GM19395 (cell line): ENCODE data around the gene MAPKAPK2.

ENCODE experiments used
- ATAC-seq: cut with Tn5 transposase; IDR thresholded peaks from one replicate; pipeline ENCODE4 v1.9.1; 2021; ENCODE audit warnings: mild to moderate bottlenecking, moderate library complexity; ENCODE audit not compliant: unreplicated experiment

MAPKAPK2 gene

GRCh38 chr1:206700445-206701036 is 15.8 kb downstream of the MAPKAPK2 start:
- ATAC-seq, result no peak

DNA sequence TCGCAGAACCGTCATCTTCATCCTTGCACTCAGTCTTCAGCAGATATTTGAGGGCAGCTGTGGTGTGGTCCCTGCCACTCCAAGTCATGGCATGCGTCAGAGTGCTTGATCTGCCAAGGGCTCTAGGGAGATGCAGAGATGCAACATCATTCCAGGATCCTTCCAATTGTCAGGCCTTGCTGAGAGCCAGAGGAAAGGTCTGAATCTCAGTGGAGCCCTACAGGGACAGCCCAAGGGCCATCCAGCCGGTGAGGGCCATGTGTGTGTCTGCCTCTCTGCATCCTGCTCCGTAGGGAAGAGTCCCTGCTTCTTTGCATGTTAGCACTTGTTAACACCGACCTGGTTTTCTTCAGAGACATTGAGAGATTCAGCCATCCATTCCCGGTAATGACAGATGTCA is 17.6 kb downstream of the MAPKAPK2 start:
- ATAC-seq, result no peak

DNA sequence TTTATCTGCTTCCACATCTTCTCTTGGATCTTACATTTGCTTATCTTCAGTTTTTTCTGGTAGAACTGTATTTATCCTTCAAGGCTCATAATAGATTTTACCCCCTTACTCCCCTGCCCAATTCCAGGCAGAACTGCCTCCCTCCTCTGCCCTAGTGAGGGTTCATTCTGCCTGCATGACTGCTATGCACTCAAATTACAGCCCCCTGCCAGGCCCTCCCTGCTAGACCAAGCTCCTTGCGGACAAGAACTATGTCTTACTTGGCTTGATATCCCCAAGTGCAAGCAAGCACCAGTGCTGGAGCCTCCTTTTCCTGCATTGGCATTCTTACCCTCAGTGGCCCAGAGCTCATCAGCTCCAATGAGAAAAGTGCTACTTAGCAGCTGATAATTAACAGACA is 18.1 kb downstream of the MAPKAPK2 start:
- no peak for ATAC-seq

- peak; percentile 61 for ATAC-seq
Measured at GRCh38 chr1:206703661-206704060, 19.0 kb downstream of the MAPKAPK2 start.

DNA sequence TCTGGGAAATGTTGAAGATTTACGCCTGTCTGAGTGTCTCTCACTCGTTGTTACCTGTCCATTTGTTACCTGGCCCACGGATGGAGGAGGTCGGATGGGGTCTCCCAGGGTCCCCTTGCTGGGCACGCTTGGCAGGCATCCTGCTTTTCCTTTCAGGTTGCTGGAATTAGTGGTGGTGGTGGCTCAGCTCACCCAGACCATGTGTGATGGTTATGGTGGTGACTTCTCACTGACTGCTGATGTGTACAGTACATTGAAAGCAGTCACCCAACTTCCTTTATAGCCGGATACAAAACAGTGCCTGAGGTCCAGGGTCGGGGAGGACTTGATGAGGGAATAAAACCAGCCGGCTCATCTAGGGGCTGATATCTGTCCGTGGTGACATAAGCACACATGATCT is 19.5 kb downstream of the MAPKAPK2 start:
- no peak for ATAC-seq

GRCh38 chr1:206705191-206705590 is 20.5 kb downstream of the MAPKAPK2 start:
- ATAC-seq, result no peak

DNA sequence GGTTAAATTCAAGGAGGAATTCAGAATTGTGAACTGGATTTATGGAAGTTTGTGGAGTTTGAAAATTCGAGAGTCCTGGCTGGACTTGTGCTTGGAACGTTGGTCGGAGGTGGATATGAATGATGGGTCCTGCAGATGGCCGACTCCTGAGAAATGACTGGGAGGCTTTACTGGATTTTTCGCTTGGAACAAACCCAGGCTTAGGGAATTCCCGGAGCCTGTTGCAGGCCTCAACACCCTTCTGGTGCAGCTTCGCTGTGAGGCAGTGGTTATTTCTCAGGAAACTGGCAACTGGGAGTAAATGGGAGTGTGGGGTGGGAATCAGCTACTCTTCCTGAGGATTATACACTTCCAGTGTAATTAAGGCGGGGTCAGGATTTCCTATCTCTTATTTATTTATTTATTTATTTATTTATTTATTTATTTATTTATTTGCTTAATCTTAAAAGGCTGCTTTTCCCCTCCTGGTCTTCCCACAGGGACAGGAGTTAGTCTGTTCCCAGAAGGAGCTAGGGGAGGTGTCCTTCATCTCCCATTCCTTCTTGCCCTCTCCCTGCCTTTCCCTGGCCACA is 21.1 kb downstream of the MAPKAPK2 start:
- no peak for ATAC-seq

DNA sequence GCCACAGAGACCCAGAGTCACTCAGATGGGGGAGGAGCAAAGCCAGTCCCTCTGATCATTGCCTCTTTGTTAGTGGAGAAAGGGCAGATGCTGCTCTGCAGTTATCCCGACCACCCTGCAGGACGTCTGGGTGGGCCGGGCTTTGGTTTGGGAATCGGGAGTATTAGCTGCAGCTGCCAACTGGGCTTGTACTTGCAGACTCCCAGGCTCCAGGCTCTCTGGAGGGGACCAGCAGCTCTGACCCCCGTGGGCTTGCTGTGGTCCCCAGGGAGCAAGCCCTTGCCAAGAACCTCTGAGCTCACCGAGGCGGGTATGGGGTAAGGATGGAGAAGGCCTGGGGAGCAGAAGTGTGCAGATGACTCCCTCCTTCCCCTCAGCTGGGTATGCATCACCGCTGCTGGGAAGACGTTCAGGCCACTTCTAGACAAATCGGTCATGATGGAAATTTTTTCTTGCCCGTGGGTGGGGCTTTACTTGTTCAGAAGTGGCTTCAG is 21.6 kb downstream of the MAPKAPK2 start:
- no peak for ATAC-seq

DNA sequence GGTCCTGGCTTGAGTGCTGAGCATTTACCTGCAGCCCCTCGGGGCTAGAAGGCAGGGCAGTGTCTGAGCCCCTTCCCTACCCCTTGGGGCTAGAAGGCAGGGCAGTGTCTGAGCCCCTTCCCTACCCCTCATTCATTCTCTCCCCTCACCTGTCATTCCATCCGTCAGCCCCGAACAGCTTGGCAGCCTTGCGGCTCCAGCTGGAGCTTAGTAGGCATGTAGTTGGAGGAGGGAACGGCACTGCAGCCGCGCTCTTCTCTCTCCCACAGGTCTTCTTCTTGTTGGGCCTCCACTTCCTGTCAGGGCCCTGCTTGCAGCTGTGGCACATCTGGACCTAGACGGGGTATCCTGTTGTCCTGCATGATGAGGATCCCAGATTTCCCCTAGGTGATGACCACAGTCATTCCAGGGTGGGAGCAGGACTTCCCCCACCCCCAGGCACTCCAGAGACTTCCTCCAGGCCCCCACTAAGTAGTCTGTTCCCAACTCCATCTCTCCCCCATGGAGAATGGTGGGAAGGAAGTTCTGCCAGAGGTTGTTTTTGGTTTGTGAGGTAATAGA is 22.2 kb downstream of the MAPKAPK2 start:
- no peak for ATAC-seq

DNA sequence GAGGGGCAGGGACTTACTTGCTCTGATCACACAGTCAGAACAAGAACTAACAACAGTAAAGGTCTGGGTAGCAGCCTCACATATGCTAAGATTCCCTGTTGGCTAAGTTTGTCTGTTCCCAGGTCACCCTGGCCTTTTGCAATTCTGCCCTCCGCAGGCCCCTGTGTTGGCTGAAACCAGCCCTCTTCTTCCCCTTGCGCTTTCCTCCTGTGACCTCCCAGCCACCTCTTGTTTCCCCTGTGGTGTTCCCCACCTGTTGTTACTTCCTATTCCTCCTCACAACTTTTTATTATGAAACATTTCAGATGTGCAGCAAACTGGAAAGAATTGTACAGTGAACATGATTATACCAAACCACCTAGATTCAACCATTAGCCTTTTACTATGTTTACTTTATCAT is 23.4 kb downstream of the MAPKAPK2 start:
- ATAC-seq, result peak; percentile 68

GRCh38 chr1:206708882-206709281 is 24.2 kb downstream of the MAPKAPK2 start:
- no peak for ATAC-seq

DNA sequence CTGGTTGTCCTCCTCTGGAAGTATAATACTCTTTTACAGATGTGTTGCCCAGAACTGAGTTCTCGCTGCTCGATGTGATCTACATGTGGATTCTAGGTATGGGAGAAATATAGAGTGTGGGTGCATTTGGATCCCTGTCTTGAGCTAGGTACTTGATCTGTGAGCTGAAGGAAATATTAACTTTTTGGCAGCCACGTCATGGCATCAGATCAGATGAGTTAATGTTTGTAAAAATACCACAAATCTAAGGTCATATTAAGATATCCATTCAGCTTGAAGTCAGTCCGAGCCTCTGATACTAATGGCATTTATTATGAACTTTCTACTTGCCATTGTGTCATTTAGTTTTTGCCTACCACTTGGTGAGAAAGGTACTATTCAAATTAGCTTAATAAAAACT is 24.6 kb downstream of the MAPKAPK2 start:
- ATAC-seq, result no peak

DNA sequence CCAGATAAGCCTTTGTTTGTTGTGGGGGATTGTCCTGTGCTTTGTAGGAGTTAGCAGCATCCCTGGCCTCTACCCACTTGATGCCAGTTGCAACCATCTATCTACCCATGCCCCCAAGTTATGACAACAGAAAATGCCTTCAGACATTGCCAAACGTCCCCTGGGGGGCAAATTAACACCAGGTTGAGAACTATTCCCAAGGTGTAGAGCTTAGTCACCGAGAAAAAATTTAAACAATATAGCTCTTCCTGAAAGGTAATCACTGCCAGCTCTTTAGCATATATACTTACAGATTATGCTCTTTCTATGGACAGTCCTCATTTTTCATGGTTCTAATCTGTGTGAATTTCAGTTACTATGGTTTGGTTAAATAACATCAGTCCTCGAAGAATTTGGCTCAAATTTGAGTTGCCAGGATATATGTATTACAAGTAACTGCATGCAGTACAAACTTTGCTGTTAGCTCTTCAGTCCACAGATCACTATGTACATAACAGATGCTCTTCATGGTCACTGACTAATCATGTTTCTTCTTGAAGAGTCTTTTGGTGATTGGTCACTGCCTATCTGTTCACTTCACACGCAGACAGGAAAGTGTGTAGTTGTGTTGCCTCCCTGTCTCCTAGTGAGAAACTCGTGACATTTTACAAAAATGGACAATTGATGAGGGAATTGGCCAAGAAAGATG is 25.2 kb downstream of the MAPKAPK2 start:
- no peak for ATAC-seq

- no peak for ATAC-seq
Measured at GRCh38 chr1:206710460-206710823, 25.7 kb downstream of the MAPKAPK2 start.

DNA sequence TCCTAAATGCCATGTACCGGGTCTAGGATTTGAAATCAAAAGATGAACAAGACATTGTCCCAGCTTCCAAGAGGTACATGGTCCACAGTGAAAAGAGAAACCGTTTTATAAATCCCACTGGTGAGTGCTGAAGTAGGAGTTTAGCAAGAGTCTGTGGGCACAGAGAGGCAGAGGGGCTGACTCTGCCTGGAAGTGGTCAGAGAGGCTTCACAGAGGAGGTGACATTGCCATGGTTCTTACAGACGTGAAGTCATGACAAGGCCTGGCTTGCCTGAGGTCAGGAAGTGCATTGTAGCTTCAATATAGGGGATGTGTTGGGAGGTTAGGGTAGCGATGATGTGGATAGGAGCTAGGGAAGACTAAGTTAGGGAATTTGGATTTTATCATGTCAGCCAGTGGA is 28.4 kb downstream of the MAPKAPK2 start:
- ATAC-seq, result no peak

GRCh38 chr1:206713910-206714312 is 29.2 kb downstream of the MAPKAPK2 start:
- ATAC-seq, result no peak

GRCh38 chr1:206714331-206715058 is 29.8 kb downstream of the MAPKAPK2 start:
- ATAC-seq, result no peak

DNA sequence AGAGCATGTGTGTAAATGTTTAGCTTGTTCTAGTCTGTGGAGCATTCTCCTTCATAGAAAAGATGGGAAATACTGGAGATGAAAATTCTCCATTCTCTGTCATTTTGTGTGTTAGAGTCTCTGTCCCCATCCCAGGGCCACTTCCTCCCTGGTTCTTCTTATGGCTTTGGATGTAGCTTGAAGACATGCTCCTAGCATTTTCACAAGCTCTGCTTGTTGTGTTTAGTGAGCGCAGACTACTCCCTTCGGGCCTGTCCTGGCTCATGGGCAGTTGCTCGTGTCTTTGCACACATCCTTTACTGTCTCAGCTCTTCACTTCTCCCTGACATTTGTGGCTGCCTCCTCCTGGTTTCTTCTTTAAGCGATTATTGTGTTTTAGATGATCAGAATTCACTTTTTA is 30.4 kb downstream of the MAPKAPK2 start:
- ATAC-seq, result no peak

DNA sequence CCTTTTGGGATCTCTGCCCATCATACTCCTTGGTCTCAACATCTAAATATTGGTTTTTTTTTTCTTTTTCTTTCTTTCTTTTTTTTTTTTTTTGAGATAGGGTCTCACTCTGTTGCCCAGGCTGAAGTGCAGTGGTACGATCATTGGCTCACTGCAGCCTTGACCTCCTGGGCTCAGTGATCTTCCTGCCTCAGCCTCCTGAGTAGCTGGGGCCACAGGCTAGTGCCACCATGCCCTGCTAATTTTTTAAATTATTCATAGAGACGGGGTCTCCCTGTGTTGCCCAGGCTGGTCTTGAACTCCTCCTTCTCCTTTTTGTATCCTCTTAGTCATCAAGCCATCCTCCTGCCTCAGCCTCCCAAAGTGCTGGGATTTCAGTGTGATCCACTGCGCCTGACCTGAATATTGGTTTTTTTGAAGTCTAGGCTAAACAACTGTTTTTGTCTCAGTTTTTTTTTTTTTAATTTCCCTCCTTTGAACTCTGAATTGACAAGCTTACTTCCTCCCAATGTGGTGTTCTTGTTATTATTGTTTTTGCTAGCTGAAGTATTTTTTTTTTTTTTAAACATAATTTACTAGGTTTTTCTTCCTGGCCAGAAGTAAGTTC is 30.9 kb downstream of the MAPKAPK2 start:
- ATAC-seq, result no peak

- ATAC-seq, result no peak
Measured at GRCh38 chr1:206716159-206716869, 31.6 kb downstream of the MAPKAPK2 start.
